Measurements from ENCODE around the gene GLE1.

DNA sequence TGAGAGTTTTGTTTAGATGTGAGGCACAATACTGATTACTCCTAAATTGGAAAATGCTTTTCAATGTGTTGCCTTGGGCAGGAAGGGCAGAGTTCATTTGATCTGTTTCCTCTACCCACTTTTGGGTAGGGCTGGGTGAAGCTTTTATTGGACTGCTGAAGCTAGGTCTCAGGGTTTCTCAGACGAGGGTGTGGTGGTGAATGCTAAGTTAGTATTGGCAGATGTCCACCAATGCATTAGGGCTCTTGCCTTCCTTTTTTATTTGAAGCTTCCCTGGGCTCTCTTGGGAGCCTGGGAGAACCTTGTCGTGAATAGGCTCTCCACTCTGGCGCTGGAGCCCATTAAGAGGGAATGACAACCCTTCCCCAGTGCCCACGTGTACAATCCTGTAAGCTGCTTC lies 71.0 kb downstream of the GLE1 start:
- TF ChIP-seq POLR2AphosphoS5 (IDR thresholded peaks at IDR 0.05; ENCODE audit: borderline replicate concordance, low read depth, low read length) (no peak), FOXP2 (optimal IDR thresholded peaks at IDR 0.05; ENCODE audit: control extremely low read depth, extremely low read length, insufficient read depth) (no peak), EZH2 (IDR thresholded peaks at IDR 0.05) (no peak)

All from SK-N-MC (cell line).